NB4 (cell line): ENCODE measurements around the gene PPP2R2D.

Experiments
- MAX ChIP-seq: IDR thresholded peaks from 2 replicates; pipeline ENCODE4 v1.6.1; 2011; ENCODE audit warnings: low read depth, low read length
- MYC ChIP-seq: IDR thresholded peaks from 2 replicates; pipeline ENCODE4 v1.6.1; 2011; ENCODE audit warnings: low read depth, low read length
- POLR2A ChIP-seq: IDR thresholded peaks from 2 replicates; pipeline ENCODE4 v1.6.1; 2011; ENCODE audit warnings: mild to moderate bottlenecking; ENCODE audit not compliant: insufficient read length; ENCODE audit errors: extremely low read depth
- TF ChIP-seq, protein P1 (sequence below): IDR thresholded peaks from one replicate; pipeline ENCODE4 v1.5.1; 2012; ENCODE audit warnings: low read depth, low read length

- TF ChIP-seq, protein P1, sequence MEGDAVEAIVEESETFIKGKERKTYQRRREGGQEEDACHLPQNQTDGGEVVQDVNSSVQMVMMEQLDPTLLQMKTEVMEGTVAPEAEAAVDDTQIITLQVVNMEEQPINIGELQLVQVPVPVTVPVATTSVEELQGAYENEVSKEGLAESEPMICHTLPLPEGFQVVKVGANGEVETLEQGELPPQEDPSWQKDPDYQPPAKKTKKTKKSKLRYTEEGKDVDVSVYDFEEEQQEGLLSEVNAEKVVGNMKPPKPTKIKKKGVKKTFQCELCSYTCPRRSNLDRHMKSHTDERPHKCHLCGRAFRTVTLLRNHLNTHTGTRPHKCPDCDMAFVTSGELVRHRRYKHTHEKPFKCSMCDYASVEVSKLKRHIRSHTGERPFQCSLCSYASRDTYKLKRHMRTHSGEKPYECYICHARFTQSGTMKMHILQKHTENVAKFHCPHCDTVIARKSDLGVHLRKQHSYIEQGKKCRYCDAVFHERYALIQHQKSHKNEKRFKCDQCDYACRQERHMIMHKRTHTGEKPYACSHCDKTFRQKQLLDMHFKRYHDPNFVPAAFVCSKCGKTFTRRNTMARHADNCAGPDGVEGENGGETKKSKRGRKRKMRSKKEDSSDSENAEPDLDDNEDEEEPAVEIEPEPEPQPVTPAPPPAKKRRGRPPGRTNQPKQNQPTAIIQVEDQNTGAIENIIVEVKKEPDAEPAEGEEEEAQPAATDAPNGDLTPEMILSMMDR: no peak
- TF ChIP-seq MAX: no peak
- TF ChIP-seq POLR2A: no peak
- no peak for TF ChIP-seq MYC
Measured at GRCh38 chr10:131968949-131969348, 68.1 kb downstream of the PPP2R2D start.
